ENCODE data around the gene FOXK1.
A peak's percentile ranks its signal among the peaks of the same experiment; 100 is the strongest.

The FOXK1 gene

GRCh38 chr7:4745265-4745919 is 63.3 kb downstream of the FOXK1 start:
- no peak for DNase-seq (ENCODE audit: low read depth in 2 of 2)

- no peak for DNase-seq (ENCODE audit: low read depth in 2 of 2)
These were observed 64.2 kb downstream of the FOXK1 start for GRCh38 chr7:4745971-4746919.

GRCh38 chr7:4747013-4747412 is 64.9 kb downstream of the FOXK1 start:
- DNase-seq (ENCODE audit: low read depth in 2 of 2), result no peak

- DNase-seq (ENCODE audit: low read depth in 2 of 2), result no peak
These were observed 65.7 kb downstream of the FOXK1 start for GRCh38 chr7:4747746-4748145.

- DNase-seq (ENCODE audit: low read depth in 2 of 2), result no peak
These were observed 66.2 kb downstream of the FOXK1 start for GRCh38 chr7:4748231-4748681.

GRCh38 chr7:4749363-4749762 is 67.3 kb downstream of the FOXK1 start:
- no peak for DNase-seq (ENCODE audit: low read depth in 2 of 2)

GRCh38 chr7:4749798-4750197 is 67.7 kb downstream of the FOXK1 start:
- DNase-seq (ENCODE audit: low read depth in 2 of 2), result no peak

- no peak for DNase-seq (ENCODE audit: low read depth in 2 of 2)
These were observed 69.4 kb downstream of the FOXK1 start for GRCh38 chr7:4751398-4751947.

GRCh38 chr7:4753598-4754432 is 71.7 kb downstream of the FOXK1 start:
- DNase-seq (ENCODE audit: low read depth in 2 of 2), result peak; percentile 65 to 75

GRCh38 chr7:4754433-4755010 is 72.4 kb downstream of the FOXK1 start:
- no peak for DNase-seq (ENCODE audit: low read depth in 2 of 2)

- DNase-seq (ENCODE audit: low read depth in 2 of 2), result no peak
These were observed 73.0 kb downstream of the FOXK1 start for GRCh38 chr7:4755045-4755444.

- no peak for DNase-seq (ENCODE audit: low read depth in 2 of 2)
These were observed 76.0 kb downstream of the FOXK1 start for GRCh38 chr7:4758111-4758510.

- no peak for DNase-seq (ENCODE audit: low read depth in 2 of 2)
These were observed 76.7 kb downstream of the FOXK1 start for GRCh38 chr7:4758791-4759190.

- no peak for DNase-seq (ENCODE audit: low read depth in 2 of 2)
These were observed 77.1 kb downstream of the FOXK1 start for GRCh38 chr7:4759211-4759610.

GRCh38 chr7:4760952-4761351 is 78.9 kb downstream of the FOXK1 start:
- no peak for DNase-seq (ENCODE audit: low read depth in 2 of 2)

- DNase-seq (ENCODE audit: low read depth in 2 of 2), result no peak
These were observed 80.3 kb downstream of the FOXK1 start for GRCh38 chr7:4762121-4763055.

GRCh38 chr7:4763091-4763793 is 81.1 kb downstream of the FOXK1 start:
- DNase-seq (ENCODE audit: low read depth in 2 of 2), result no peak

GRCh38 chr7:4763794-4764185 is 81.7 kb downstream of the FOXK1 start:
- no peak for DNase-seq (ENCODE audit: low read depth in 2 of 2)

- no peak for DNase-seq (ENCODE audit: low read depth in 2 of 2)
These were observed 82.4 kb downstream of the FOXK1 start for GRCh38 chr7:4764402-4765007.

Data from stimulated activated CD8-positive, alpha-beta memory T cell treated with anti-CD3 and anti-CD28 coated beads, Interleukin-7, amount 100 ng/mL, for 1 hour (primary cell).